Measurements from ENCODE around the gene WNT6. TPM values are rescaled to one million over a fixed set of nuclear protein-coding genes. Genes with fewer than 3 reads are reported as not detected.

WNT6 gene
- total and polyA plus RNA-seq, 4 donors: 0.08 to 0.54 (median 0.28) TPM

GRCh38 chr2:218881744-218882460 lies 22.3 kb downstream of the WNT6 start:
- Histone ChIP-seq H3K27ac (ENCODE audit: low read depth in 1 of 2, low read length in 1 of 2) (no peak overlapping the region), H3K9ac (ENCODE audit: insufficient read depth in 1 of 2, low read length in 2 of 2) (no peak overlapping the region)
- no peak for ATAC-seq (ENCODE audit: insufficient read depth, low FRiP score)

GRCh38 chr2:218882461-218882816 lies 22.8 kb downstream of the WNT6 start:
- Histone ChIP-seq H3K4me1 (ENCODE audit: control insufficient read depth in 5 of 5, insufficient read depth in 5 of 5, low read length in 5 of 5) (peaks cover 0 to 28% (median 4%) of the 10 kb centered on the region in 5 donors), H3K9ac (ENCODE audit: insufficient read depth in 1 of 2, low read length in 2 of 2) (no peak overlapping the region), H3K36me3 (ENCODE audit: control insufficient read depth in 4 of 4, insufficient read depth in 4 of 4, low read length in 4 of 4) (no peaks in the 10 kb centered on the region), H3K9me3 (ENCODE audit: control insufficient read depth in 4 of 4, insufficient read depth in 3 of 4, low read length in 3 of 4) (no peaks in the 10 kb centered on the region), H3K27ac (ENCODE audit: low read depth in 1 of 2, low read length in 1 of 2) (no peak overlapping the region), H3K4me3 (no peak overlapping the region), H3K27me3 (ENCODE audit: control insufficient read depth in 3 of 3, insufficient read depth in 3 of 3, low read length in 2 of 3) (peaks cover 1 to 67% (median 39%) of the 10 kb centered on the region in 3 donors)
- WGBS, 2 donors: 71 to 76% methylated on average over 1 of the region's 1 CpG
- ATAC-seq (ENCODE audit: insufficient read depth, low FRiP score) (no peak), DNase-seq (no peak)
- TF ChIP-seq, protein P1, sequence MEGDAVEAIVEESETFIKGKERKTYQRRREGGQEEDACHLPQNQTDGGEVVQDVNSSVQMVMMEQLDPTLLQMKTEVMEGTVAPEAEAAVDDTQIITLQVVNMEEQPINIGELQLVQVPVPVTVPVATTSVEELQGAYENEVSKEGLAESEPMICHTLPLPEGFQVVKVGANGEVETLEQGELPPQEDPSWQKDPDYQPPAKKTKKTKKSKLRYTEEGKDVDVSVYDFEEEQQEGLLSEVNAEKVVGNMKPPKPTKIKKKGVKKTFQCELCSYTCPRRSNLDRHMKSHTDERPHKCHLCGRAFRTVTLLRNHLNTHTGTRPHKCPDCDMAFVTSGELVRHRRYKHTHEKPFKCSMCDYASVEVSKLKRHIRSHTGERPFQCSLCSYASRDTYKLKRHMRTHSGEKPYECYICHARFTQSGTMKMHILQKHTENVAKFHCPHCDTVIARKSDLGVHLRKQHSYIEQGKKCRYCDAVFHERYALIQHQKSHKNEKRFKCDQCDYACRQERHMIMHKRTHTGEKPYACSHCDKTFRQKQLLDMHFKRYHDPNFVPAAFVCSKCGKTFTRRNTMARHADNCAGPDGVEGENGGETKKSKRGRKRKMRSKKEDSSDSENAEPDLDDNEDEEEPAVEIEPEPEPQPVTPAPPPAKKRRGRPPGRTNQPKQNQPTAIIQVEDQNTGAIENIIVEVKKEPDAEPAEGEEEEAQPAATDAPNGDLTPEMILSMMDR (IDR thresholded peaks at IDR 0.05; ENCODE audit: control extremely low read depth, extremely low read depth): no peak

More at GRCh38 chr2:218881744-218882460, 22.3 kb downstream of the WNT6 start:
- peaks cover 0 to 26% (median 4%) of the 10 kb centered on the region in 5 donors for H3K4me1 ChIP-seq (ENCODE audit: control insufficient read depth in 5 of 5, insufficient read depth in 5 of 5, low read length in 5 of 5)
- TF ChIP-seq, protein P1 (IDR thresholded peaks at IDR 0.05; ENCODE audit: control extremely low read depth, extremely low read depth): no peak
- no peak overlapping the region for H3K4me3 ChIP-seq
- WGBS, 2 donors: 65 to 71% methylated on average over 13 of the region's 13 CpGs
- peaks cover 5 to 72% (median 42%) of the 10 kb centered on the region in 3 donors for H3K27me3 ChIP-seq (ENCODE audit: control insufficient read depth in 3 of 3, insufficient read depth in 3 of 3, low read length in 2 of 3)
- no peak for DNase-seq
- H3K9me3 ChIP-seq (ENCODE audit: control insufficient read depth in 4 of 4, insufficient read depth in 3 of 4, low read length in 3 of 4): no peaks in the 10 kb centered on the region
- H3K36me3 ChIP-seq (ENCODE audit: control insufficient read depth in 4 of 4, insufficient read depth in 4 of 4, low read length in 4 of 4): no peaks in the 10 kb centered on the region

DNA sequence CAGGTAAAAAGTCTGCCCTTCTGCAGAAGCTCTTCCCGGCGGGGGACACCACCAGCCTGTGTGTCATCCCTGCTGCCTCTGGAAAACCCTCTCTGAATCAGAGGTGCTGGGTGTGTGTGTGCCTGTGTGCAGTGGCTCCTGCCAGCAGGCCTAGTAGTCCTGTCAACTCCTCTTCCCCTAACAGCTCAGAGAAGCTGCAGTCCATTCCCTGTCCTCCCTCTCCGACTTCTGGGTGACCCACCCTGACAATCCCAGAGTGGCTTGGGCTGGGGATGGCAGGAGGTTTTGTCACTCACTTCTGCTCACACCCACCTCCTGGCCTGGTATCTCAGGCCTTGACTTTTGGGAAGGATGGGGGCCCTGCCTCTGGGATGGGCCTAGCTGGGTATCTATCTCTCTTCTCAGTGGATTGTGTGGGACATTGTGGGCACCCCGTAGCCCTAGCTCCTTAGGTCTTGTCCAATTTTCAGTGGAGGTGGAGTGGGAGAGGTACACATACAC lies 23.3 kb downstream of the WNT6 start:
- H3K27ac ChIP-seq (ENCODE audit: low read depth in 1 of 2, low read length in 1 of 2): no peak overlapping the region
- DNase-seq (no peak), ATAC-seq (ENCODE audit: insufficient read depth, low FRiP score) (no peak)
- no peaks in the 10 kb centered on the region for H3K36me3 ChIP-seq (ENCODE audit: control insufficient read depth in 4 of 4, insufficient read depth in 4 of 4, low read length in 4 of 4)
- no peak overlapping the region for H3K9ac ChIP-seq (ENCODE audit: insufficient read depth in 1 of 2, low read length in 2 of 2)
- H3K4me1 ChIP-seq (ENCODE audit: control insufficient read depth in 5 of 5, insufficient read depth in 5 of 5, low read length in 5 of 5): peaks cover 0 to 28% (median 4%) of the 10 kb centered on the region in 5 donors
- WGBS, 2 donors: 70 to 73% methylated on average over 4 of the region's 4 CpGs
- no peak overlapping the region for H3K4me3 ChIP-seq
- peaks cover 0 to 64% (median 39%) of the 10 kb centered on the region in 3 donors for H3K27me3 ChIP-seq (ENCODE audit: control insufficient read depth in 3 of 3, insufficient read depth in 3 of 3, low read length in 2 of 3)
- no peaks in the 10 kb centered on the region for H3K9me3 ChIP-seq (ENCODE audit: control insufficient read depth in 4 of 4, insufficient read depth in 3 of 4, low read length in 3 of 4)
- TF ChIP-seq, protein P1 (IDR thresholded peaks at IDR 0.05; ENCODE audit: control extremely low read depth, extremely low read depth): no peak
